ENCODE measurements around the gene BCAT1.
A peak's percentile ranks its signal among the peaks of the same experiment; 100 is the strongest.

The BCAT1 gene

GRCh38 chr12:24803430-24804245 lies 145.3 kb downstream of the BCAT1 start:
- no peak for DNase-seq

GRCh38 chr12:24798335-24798734 lies 150.6 kb downstream of the BCAT1 start:
- DNase-seq = no peak

- DNase-seq = no peak
Measured at GRCh38 chr12:24797901-24798300, 151.0 kb downstream of the BCAT1 start.

- DNase-seq = no peak
Measured at GRCh38 chr12:24796876-24797275, 152.0 kb downstream of the BCAT1 start.

- no peak for DNase-seq
Measured at GRCh38 chr12:24795699-24796347, 153.1 kb downstream of the BCAT1 start.

GRCh38 chr12:24791622-24792021 lies 157.3 kb downstream of the BCAT1 start:
- DNase-seq = no peak

GRCh38 chr12:24788886-24789285 lies 160.0 kb downstream of the BCAT1 start:
- DNase-seq = no peak

- DNase-seq = peak; percentile 70
Measured at GRCh38 chr12:24780697-24781368, 168.1 kb downstream of the BCAT1 start.

GRCh38 chr12:24778486-24779304 lies 170.2 kb downstream of the BCAT1 start:
- DNase-seq = peak; percentile 55

GRCh38 chr12:24777359-24777758 lies 171.5 kb downstream of the BCAT1 start:
- DNase-seq = no peak

GRCh38 chr12:24776861-24777260 lies 172.0 kb downstream of the BCAT1 start:
- peak; percentile 34 for DNase-seq

- no peak for DNase-seq
Measured at GRCh38 chr12:24775073-24775472, 173.8 kb downstream of the BCAT1 start.

GRCh38 chr12:24773996-24774395 lies 174.9 kb downstream of the BCAT1 start:
- no peak for DNase-seq

- no peak for DNase-seq
Measured at GRCh38 chr12:24772813-24773212, 176.1 kb downstream of the BCAT1 start.

- no peak for DNase-seq
Measured at GRCh38 chr12:24770821-24771220, 178.1 kb downstream of the BCAT1 start.

- DNase-seq = no peak
Measured at GRCh38 chr12:24770334-24770733, 178.6 kb downstream of the BCAT1 start.

- DNase-seq = no peak
Measured at GRCh38 chr12:24769682-24770081, 179.2 kb downstream of the BCAT1 start.

- no peak for DNase-seq
Measured at GRCh38 chr12:24768415-24768814, 180.5 kb downstream of the BCAT1 start.

- DNase-seq = no peak
Measured at GRCh38 chr12:24767016-24767415, 181.9 kb downstream of the BCAT1 start.

GRCh38 chr12:24764712-24765111 lies 184.2 kb downstream of the BCAT1 start:
- DNase-seq = no peak

- DNase-seq = no peak
Measured at GRCh38 chr12:24760606-24761378, 188.1 kb downstream of the BCAT1 start.

- DNase-seq = no peak
Measured at GRCh38 chr12:24760162-24760561, 188.7 kb downstream of the BCAT1 start.

All from fibroblast of skin of right quadriceps (primary cell).